Peyer's patch (tissue), 4 donors: ENCODE measurements around the gene DET1. TPM values are rescaled to one million over a fixed set of nuclear protein-coding genes. Genes with fewer than 3 reads are reported as not detected.

ENCODE experiments used
- DNase-seq, 3 donors: peaks; one replicate each; pipeline ENCODE4 v3.0.0-alpha.2; 2017 to 2019
- H3K27ac ChIP-seq, 4 donors: fragments of 200-600 bp; sonication (generic); one replicate each; pipeline ENCODE4 v1.5.1; 2016 to 2019
- H3K27me3 ChIP-seq, 2 donors: fragments of 200-600 bp; sonication (generic); one replicate each; pipeline ENCODE4 v1.5.1; 2019
- H3K36me3 ChIP-seq, 3 donors: fragments of 200-600 bp; sonication (generic); one replicate each; pipeline ENCODE4 v1.5.1; 2016 to 2019
- H3K4me1 ChIP-seq, 4 donors: fragments of 200-600 bp; sonication (generic); one replicate each; pipeline ENCODE4 v1.5.1; 2016 to 2019
- H3K4me3 ChIP-seq, 4 donors: fragments of 200-600 bp; sonication (generic); 1 replicate in 3 of 4; 2 replicates in 1 of 4; pipeline ENCODE4 v1.5.1; 2016 to 2019; ENCODE audit warnings: mild to moderate bottlenecking in 1 of 4
- H3K9me3 ChIP-seq, 4 donors: fragments of 200-600 bp; sonication (generic); one replicate each; pipeline ENCODE4 v1.5.1; 2016 to 2019; ENCODE audit warnings: mild to moderate bottlenecking in 1 of 4
- POLR2A ChIP-seq, 2 donors: fragments of 450-650 bp; IDR thresholded peaks; one replicate each; pipeline ENCODE4 v1.5.1; 2017; ENCODE audit warnings: antibody characterized with exemption in 2 of 2, mild to moderate bottlenecking in 2 of 2, moderate library complexity in 2 of 2
- total RNA-seq, 4 donors: library from RNA; depleted of rRNA; stranded (reverse); fragments of >200 nt; gene quantifications; one replicate each; pipeline ENCODE4 v1.1.0, GENCODE V29; 2016
- TF ChIP-seq, protein P1 (sequence below), 6 experiments: fragments of 450-650 bp in 4 of 6; fragments of 200-600 bp in 2 of 6; sonication (generic) in 1 of 6; IDR thresholded peaks; one replicate each; pipeline ENCODE4 v1.5.1; 2017 to 2019; ENCODE audit warnings: antibody characterized with exemption in 6 of 6, mild to moderate bottlenecking in 3 of 6, moderate library complexity in 1 of 6

The DET1 gene
- total RNA-seq, 4 donors from 2014 or later: 9.3 to 19.6 (median 10.8) TPM

GRCh38 chr15:88535607-88536313 lies 10.7 kb downstream of the DET1 start:
- H3K4me1 ChIP-seq: no peaks in the 10 kb centered on the region
- TF ChIP-seq, protein P1, sequence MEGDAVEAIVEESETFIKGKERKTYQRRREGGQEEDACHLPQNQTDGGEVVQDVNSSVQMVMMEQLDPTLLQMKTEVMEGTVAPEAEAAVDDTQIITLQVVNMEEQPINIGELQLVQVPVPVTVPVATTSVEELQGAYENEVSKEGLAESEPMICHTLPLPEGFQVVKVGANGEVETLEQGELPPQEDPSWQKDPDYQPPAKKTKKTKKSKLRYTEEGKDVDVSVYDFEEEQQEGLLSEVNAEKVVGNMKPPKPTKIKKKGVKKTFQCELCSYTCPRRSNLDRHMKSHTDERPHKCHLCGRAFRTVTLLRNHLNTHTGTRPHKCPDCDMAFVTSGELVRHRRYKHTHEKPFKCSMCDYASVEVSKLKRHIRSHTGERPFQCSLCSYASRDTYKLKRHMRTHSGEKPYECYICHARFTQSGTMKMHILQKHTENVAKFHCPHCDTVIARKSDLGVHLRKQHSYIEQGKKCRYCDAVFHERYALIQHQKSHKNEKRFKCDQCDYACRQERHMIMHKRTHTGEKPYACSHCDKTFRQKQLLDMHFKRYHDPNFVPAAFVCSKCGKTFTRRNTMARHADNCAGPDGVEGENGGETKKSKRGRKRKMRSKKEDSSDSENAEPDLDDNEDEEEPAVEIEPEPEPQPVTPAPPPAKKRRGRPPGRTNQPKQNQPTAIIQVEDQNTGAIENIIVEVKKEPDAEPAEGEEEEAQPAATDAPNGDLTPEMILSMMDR (IDR thresholded peaks at IDR 0.05): no peak
- TF ChIP-seq POLR2A (IDR thresholded peaks at IDR 0.05): no peak
- peaks cover 0 to 7% (median 0%) of the 10 kb centered on the region in 3 donors for H3K36me3 ChIP-seq
- H3K9me3 ChIP-seq: no peaks in the 10 kb centered on the region
- H3K27me3 ChIP-seq: no peaks in the 10 kb centered on the region
- no peak for DNase-seq
- H3K27ac ChIP-seq: no peak overlapping the region
- no peak overlapping the region for H3K4me3 ChIP-seq

DNA sequence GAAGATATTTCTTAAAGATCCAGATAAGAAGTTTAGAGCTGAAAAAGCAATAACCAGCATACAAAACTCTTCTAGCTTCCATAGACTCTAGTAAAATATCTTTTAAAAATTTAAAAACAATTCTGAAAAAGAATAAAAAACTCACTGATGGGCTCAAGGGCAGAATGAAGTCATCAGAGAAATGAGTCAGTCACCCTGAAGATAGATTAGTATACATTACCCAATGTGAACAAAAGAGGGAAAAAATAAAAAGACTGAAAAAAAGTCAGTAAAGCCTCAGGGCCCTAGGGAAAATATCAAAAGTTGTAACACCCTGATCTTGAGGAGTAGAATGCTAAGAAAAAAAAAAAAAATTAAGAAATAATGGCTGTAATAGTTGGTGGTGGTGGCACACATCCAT lies 11.4 kb downstream of the DET1 start:
- peaks cover 0 to 14% (median 0%) of the 10 kb centered on the region in 3 donors for H3K36me3 ChIP-seq
- no peak overlapping the region for H3K27ac ChIP-seq
- no peaks in the 10 kb centered on the region for H3K4me1 ChIP-seq
- no peaks in the 10 kb centered on the region for H3K27me3 ChIP-seq
- H3K9me3 ChIP-seq: no peaks in the 10 kb centered on the region
- TF ChIP-seq, protein P1 (IDR thresholded peaks at IDR 0.05): no peak
- TF ChIP-seq POLR2A (IDR thresholded peaks at IDR 0.05): no peak
- no peak overlapping the region for H3K4me3 ChIP-seq
- no peak for DNase-seq

DNA sequence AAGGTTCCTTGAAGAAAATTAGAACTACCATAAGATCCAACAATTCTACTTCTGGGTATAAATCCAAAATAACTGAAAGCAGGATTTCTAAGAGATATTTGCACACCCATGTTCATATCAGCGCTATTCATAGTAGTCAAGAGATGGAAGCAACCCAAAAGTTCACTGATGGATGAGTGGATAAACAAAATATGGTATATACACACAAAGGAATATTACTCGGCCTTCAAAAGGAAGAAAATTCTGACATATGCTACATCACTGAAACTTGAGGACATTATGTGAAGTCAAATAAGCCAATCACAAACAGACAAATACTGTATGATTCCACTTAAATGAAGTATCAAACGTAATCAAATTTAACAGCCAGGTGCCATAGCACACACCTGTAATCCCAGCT lies 13.1 kb downstream of the DET1 start:
- Histone ChIP-seq H3K9me3 (no peaks in the 10 kb centered on the region), H3K4me3 (no peak overlapping the region), H3K36me3 (peaks cover 0 to 30% (median 0%) of the 10 kb centered on the region in 3 donors), H3K4me1 (no peaks in the 10 kb centered on the region), H3K27ac (no peak overlapping the region), H3K27me3 (no peaks in the 10 kb centered on the region)
- DNase-seq: no peak
- TF ChIP-seq, protein P1 (IDR thresholded peaks at IDR 0.05): no peak
- no peak for TF ChIP-seq POLR2A (IDR thresholded peaks at IDR 0.05)

GRCh38 chr15:88529021-88529630 lies 17.4 kb downstream of the DET1 start:
- no peak overlapping the region for H3K27ac ChIP-seq
- no peaks in the 10 kb centered on the region for H3K27me3 ChIP-seq
- TF ChIP-seq, protein P1 (IDR thresholded peaks at IDR 0.05): no peak
- no peak for TF ChIP-seq POLR2A (IDR thresholded peaks at IDR 0.05)
- no peak overlapping the region for H3K4me3 ChIP-seq
- peaks cover 0 to 59% (median 0%) of the 10 kb centered on the region in 3 donors for H3K36me3 ChIP-seq
- DNase-seq: no peak
- no peaks in the 10 kb centered on the region for H3K9me3 ChIP-seq
- H3K4me1 ChIP-seq: no peaks in the 10 kb centered on the region

DNA sequence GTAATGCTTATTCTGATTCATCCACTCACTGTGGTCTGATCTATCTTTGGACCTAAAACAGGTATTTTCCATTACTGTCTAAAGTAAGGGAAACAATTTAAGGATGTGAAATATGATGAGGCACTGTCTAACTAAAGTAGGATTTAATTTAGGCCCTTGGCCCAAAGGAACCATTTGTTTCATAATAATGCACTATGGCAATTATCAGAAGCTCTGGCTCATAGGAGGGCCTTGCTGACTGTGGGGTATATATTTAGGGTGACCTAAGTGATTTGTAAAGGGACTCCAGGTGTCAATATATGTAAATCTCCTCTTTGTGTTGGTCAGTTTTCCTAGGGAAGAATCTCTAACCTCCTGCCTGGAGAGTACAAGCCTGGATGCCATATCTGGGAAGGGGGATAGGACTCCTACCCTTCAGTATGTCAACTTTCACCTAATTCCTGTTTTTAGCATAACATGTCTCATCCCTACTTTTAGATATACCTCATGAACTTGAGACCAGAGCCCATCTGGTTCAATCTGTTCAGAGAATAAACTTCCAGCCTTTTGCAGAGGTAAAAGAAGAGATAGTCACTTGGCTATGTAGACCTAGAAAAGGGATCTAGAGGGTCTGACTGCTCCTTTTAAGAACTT lies 20.1 kb downstream of the DET1 start:
- no peak overlapping the region for H3K4me3 ChIP-seq
- H3K36me3 ChIP-seq: peaks cover 0 to 60% (median 0%) of the 10 kb centered on the region in 3 donors
- H3K27me3 ChIP-seq: no peaks in the 10 kb centered on the region
- no peak for DNase-seq
- H3K4me1 ChIP-seq: no peaks in the 10 kb centered on the region
- H3K9me3 ChIP-seq: no peaks in the 10 kb centered on the region
- H3K27ac ChIP-seq: no peak overlapping the region
- TF ChIP-seq POLR2A (IDR thresholded peaks at IDR 0.05): no peak
- TF ChIP-seq, protein P1 (IDR thresholded peaks at IDR 0.05): no peak
